GM12891 (cell line): Measurements from ENCODE around the gene GDF9. TPM values are rescaled to one million over a fixed set of nuclear protein-coding genes. Genes with fewer than 3 reads are reported as not detected.
A peak's percentile ranks its signal among the peaks of the same experiment; 100 is the strongest.

Source experiments
- DNase-seq: peaks from one replicate; pipeline ENCODE4 v3.0.0; 2011; ENCODE audit warnings: low spot score; ENCODE audit not compliant: insufficient read length
- FAIRE-seq: peaks from 2 replicates; lab custom pipeline; 2011; peaks lifted over from hg19 to GRCh38; lab: Jason Lieb, UNC
- PAX5 ChIP-seq: IDR thresholded peaks from 2 replicates; pipeline ENCODE4 v1.6.1; 2011; ENCODE audit warnings: low read length, moderate library complexity, mild to moderate bottlenecking; ENCODE audit not compliant: insufficient read depth, severe bottlenecking
- POLR2A ChIP-seq: IDR thresholded peaks from 2 replicates; pipeline ENCODE4 v1.6.1; 2011; ENCODE audit warnings: low read depth, low read length, control low read depth
- POLR2AphosphoS5 ChIP-seq: IDR thresholded peaks from 2 replicates; pipeline ENCODE4 v1.6.1; 2011; ENCODE audit warnings: low read depth, low read length, control low read depth
- POU2F2 ChIP-seq: IDR thresholded peaks from 2 replicates; pipeline ENCODE4 v1.6.1; 2011; ENCODE audit warnings: low read depth, mild to moderate bottlenecking, control low read depth, low read length, moderate library complexity
- SPI1 ChIP-seq: IDR thresholded peaks from 2 replicates; pipeline ENCODE4 v1.6.1; 2011; ENCODE audit warnings: low read depth, low read length, control low read depth
- TAF1 ChIP-seq: IDR thresholded peaks from 2 replicates; pipeline ENCODE4 v1.6.1; 2011; ENCODE audit warnings: low read depth, low read length, control low read depth
- polyA plus RNA-seq: library from polyadenylated mRNA; unstranded; fragments of >200 nt; gene quantifications from one replicate; pipeline ENCODE4 v1.2.1, GENCODE V29; 2012; ENCODE audit warnings: low read depth, missing spikeins, inconsistent platforms; ENCODE audit not compliant: missing spikeins

GDF9 gene
- 0.39 TPM for polyA plus RNA-seq

- FAIRE-seq: peak; percentile 98
- peak; percentile 92 for DNase-seq
- TF ChIP-seq POU2F2: peak; percentile 91
- TF ChIP-seq TAF1: peak; percentile 81
- no peak for TF ChIP-seq SPI1
- TF ChIP-seq POLR2AphosphoS5: peak; percentile 96
- peak; percentile 3 for TF ChIP-seq PAX5
- peak; percentile 98 for TF ChIP-seq POLR2A
These were observed at the start of gene GDF9, which contains the start of gene UQCRQ for GRCh38 chr5:132866342-132867045. Gene GDF9 (minus strand): TSS chr5:132866469. CDS start chr5:132864533, 1,936 bp downstream. Gene UQCRQ (plus strand): TSS chr5:132866642. CDS start chr5:132866882, 240 bp downstream.

GRCh38 chr5:132915681-132916080 lies 49.4 kb upstream of the GDF9 start:
- no peak for FAIRE-seq

GRCh38 chr5:132909702-132910101 lies 43.4 kb upstream of the GDF9 start:
- FAIRE-seq: no peak
- TF ChIP-seq TAF1: no peak
- TF ChIP-seq POU2F2: no peak
- TF ChIP-seq PAX5: no peak
- TF ChIP-seq POLR2AphosphoS5: no peak
- TF ChIP-seq POLR2A: no peak
- TF ChIP-seq SPI1: no peak

More at GRCh38 chr5:132915681-132916080, 49.4 kb upstream of the GDF9 start:
- TF ChIP-seq PAX5: no peak
- TF ChIP-seq SPI1: peak; percentile 33; the same call in 1 of the 2 replicates
- DNase-seq: no peak

GRCh38 chr5:132907161-132907560 lies 40.9 kb upstream of the GDF9 start:
- DNase-seq (no peak), FAIRE-seq (no peak)
- TF ChIP-seq POU2F2 (no peak), POLR2AphosphoS5 (no peak), TAF1 (no peak), POLR2A (no peak), PAX5 (no peak), SPI1 (no peak)

More at GRCh38 chr5:132909702-132910101, 43.4 kb upstream of the GDF9 start:
- DNase-seq: no peak

GRCh38 chr5:132905938-132906337 lies 39.7 kb upstream of the GDF9 start:
- TF ChIP-seq POLR2A: no peak
- no peak for TF ChIP-seq TAF1
- no peak for TF ChIP-seq SPI1
- no peak for TF ChIP-seq POLR2AphosphoS5
- no peak for TF ChIP-seq PAX5
- TF ChIP-seq POU2F2: no peak
- peak; percentile 28 for FAIRE-seq

GRCh38 chr5:132901730-132902129 lies 35.5 kb upstream of the GDF9 start:
- FAIRE-seq (no peak), DNase-seq (no peak)
- TF ChIP-seq POU2F2: no peak
- TF ChIP-seq POLR2AphosphoS5: no peak
- no peak for TF ChIP-seq TAF1
- no peak for TF ChIP-seq PAX5
- TF ChIP-seq POLR2A: no peak
- TF ChIP-seq SPI1: no peak

More at GRCh38 chr5:132905938-132906337, 39.7 kb upstream of the GDF9 start:
- DNase-seq: no peak

- no peak for TF ChIP-seq POLR2A
- TF ChIP-seq PAX5: no peak
- no peak for TF ChIP-seq POLR2AphosphoS5
- TF ChIP-seq SPI1: no peak
- no peak for TF ChIP-seq TAF1
- no peak for TF ChIP-seq POU2F2
- DNase-seq: no peak
- no peak for FAIRE-seq
These were observed 34.8 kb upstream of the GDF9 start for GRCh38 chr5:132901036-132901435.

GRCh38 chr5:132898094-132898493 lies 31.8 kb upstream of the GDF9 start:
- TF ChIP-seq PAX5 (no peak), TAF1 (no peak), POLR2AphosphoS5 (no peak), POLR2A (no peak), SPI1 (no peak), POU2F2 (no peak)
- FAIRE-seq: no peak
- no peak for DNase-seq

- DNase-seq (no peak), FAIRE-seq (no peak)
These were observed 30.4 kb upstream of the GDF9 start for GRCh38 chr5:132896685-132897084.

More at GRCh38 chr5:132896685-132897084, 30.4 kb upstream of the GDF9 start:
- no peak for TF ChIP-seq POU2F2
- no peak for TF ChIP-seq PAX5
- no peak for TF ChIP-seq TAF1
- TF ChIP-seq POLR2AphosphoS5: no peak
- no peak for TF ChIP-seq POLR2A
- TF ChIP-seq SPI1: no peak
